HG02970 (cell line): ENCODE data around the gene PDZRN3.

Source experiments
- ATAC-seq: cut with Tn5 transposase; IDR thresholded peaks from one replicate; pipeline ENCODE4 v1.9.1; 2021; ENCODE audit warnings: mild to moderate bottlenecking, moderate library complexity, moderate number of reproducible peaks; ENCODE audit not compliant: unreplicated experiment, low FRiP score

PDZRN3 gene

GRCh38 chr3:73530022-73530396 lies 94.7 kb downstream of the PDZRN3 start:
- no peak for ATAC-seq

GRCh38 chr3:73529308-73530021 lies 95.3 kb downstream of the PDZRN3 start:
- no peak for ATAC-seq

- ATAC-seq = no peak
Observed at GRCh38 chr3:73525591-73525990, 99.2 kb downstream of the PDZRN3 start.

- no peak for ATAC-seq
Observed at GRCh38 chr3:73523661-73524060, 101.1 kb downstream of the PDZRN3 start.

GRCh38 chr3:73521734-73522336 lies 102.9 kb downstream of the PDZRN3 start:
- no peak for ATAC-seq

GRCh38 chr3:73520931-73521461 lies 103.7 kb downstream of the PDZRN3 start:
- ATAC-seq = no peak

GRCh38 chr3:73516631-73517030 lies 108.1 kb downstream of the PDZRN3 start:
- ATAC-seq = no peak

GRCh38 chr3:73513260-73513659 lies 111.5 kb downstream of the PDZRN3 start:
- no peak for ATAC-seq

- no peak for ATAC-seq
Observed at GRCh38 chr3:73511571-73512525, 112.9 kb downstream of the PDZRN3 start.

GRCh38 chr3:73510784-73511183 lies 114.0 kb downstream of the PDZRN3 start:
- no peak for ATAC-seq

- ATAC-seq = no peak
Observed at GRCh38 chr3:73510334-73510733, 114.4 kb downstream of the PDZRN3 start.

GRCh38 chr3:73509816-73510215 lies 114.9 kb downstream of the PDZRN3 start:
- ATAC-seq = no peak

- ATAC-seq = no peak
Observed at GRCh38 chr3:73509066-73509465, 115.7 kb downstream of the PDZRN3 start.

GRCh38 chr3:73508330-73508954 lies 116.3 kb downstream of the PDZRN3 start:
- no peak for ATAC-seq

- no peak for ATAC-seq
Observed at GRCh38 chr3:73504852-73505251, 119.9 kb downstream of the PDZRN3 start.

GRCh38 chr3:73504239-73504638 lies 120.5 kb downstream of the PDZRN3 start:
- ATAC-seq = no peak

- no peak for ATAC-seq
Observed at GRCh38 chr3:73503781-73504180, 121.0 kb downstream of the PDZRN3 start.

- peak; percentile 47 for ATAC-seq
Observed at GRCh38 chr3:73502609-73503583, 121.8 kb downstream of the PDZRN3 start.

- ATAC-seq = no peak
Observed at GRCh38 chr3:73500321-73500720, 124.4 kb downstream of the PDZRN3 start.
